Sigmoid colon (tissue), 7 donors: ENCODE measurements around the gene MED17. TPM values are rescaled to one million over a fixed set of nuclear protein-coding genes. Genes with fewer than 3 reads are reported as not detected.

Experiments
- DNase-seq: peaks from one replicate; pipeline ENCODE4 v3.0.0-alpha.2; 2019
- H3K27ac ChIP-seq, 4 donors: fragments of 200-600 bp; sonication (generic); one replicate each; pipeline ENCODE4 v1.5.1; 2016 to 2019; ENCODE audit warnings: mild to moderate bottlenecking in 1 of 4
- H3K27me3 ChIP-seq, 3 donors: fragments of 200-600 bp; sonication (generic); one replicate each; pipeline ENCODE4 v1.5.1; 2019; ENCODE audit warnings: mild to moderate bottlenecking in 1 of 3
- H3K36me3 ChIP-seq, 4 donors: fragments of 200-600 bp; sonication (generic); one replicate each; pipeline ENCODE4 v1.5.1; 2016 to 2019
- H3K4me1 ChIP-seq, 4 donors: fragments of 200-600 bp; sonication (generic); one replicate each; pipeline ENCODE4 v1.5.1; 2017 to 2019
- H3K4me3 ChIP-seq, 4 donors: fragments of 200-600 bp; sonication (generic); one replicate each; pipeline ENCODE4 v1.5.1; 2017 to 2019; ENCODE audit warnings: mild to moderate bottlenecking in 2 of 4, moderate library complexity in 1 of 4
- H3K9me3 ChIP-seq, 4 donors: fragments of 200-600 bp in 3 of 4; sonication (generic) in 3 of 4; one replicate each; pipeline versions ENCODE4 v1.5.1 to v1.6.1; 2013 to 2019
- CTCF ChIP-seq, 4 experiments: fragments of 450-650 bp in 3 of 4; fragments of 200-600 bp in 1 of 4; IDR thresholded peaks; one replicate each; pipeline ENCODE4 v1.5.1; 2016 to 2019; ENCODE audit warnings: antibody characterized with exemption in 4 of 4, mild to moderate bottlenecking in 3 of 4, moderate library complexity in 2 of 4
- EP300 ChIP-seq, 4 donors: sonication (generic); formaldehyde crosslinking; IDR thresholded peaks; one replicate each; pipeline ENCODE4 v1.6.1; 2017; ENCODE audit warnings: antibody characterized with exemption in 4 of 4
- POLR2A ChIP-seq, 2 donors: fragments of 450-650 bp; IDR thresholded peaks; one replicate each; pipeline ENCODE4 v1.6.1; 2016; ENCODE audit warnings: antibody characterized with exemption in 2 of 2, mild to moderate bottlenecking in 2 of 2, moderate library complexity in 2 of 2
- POLR2AphosphoS5 ChIP-seq, 4 donors: sonication (generic); formaldehyde crosslinking; IDR thresholded peaks; one replicate each; pipeline ENCODE4 v1.6.1; 2017; ENCODE audit warnings: antibody characterized with exemption in 4 of 4
- WGBS, 2 donors: extraction: QIAGEN DNeasy Blood & Tissue Kit; methylation state at CpG; one replicate each; pipeline ENCODE4 v1.1.7; 2013; 5-methylcytosine and 5-hydroxymethylcytosine counted together
- intact Hi-C: fragments of 100-400 bp; cut with DNase I; formaldehyde crosslinking; loops from one replicate; pipeline ENCODE4 v1.15.1; 2023
- polyA plus RNA-seq, 3 donors: library from polyadenylated mRNA; stranded (reverse); fragments of 200-250 nt; gene quantifications; one replicate each; pipeline ENCODE4 v1.2.3, GENCODE V29; 2013
- total RNA-seq, 4 donors: library from RNA; depleted of rRNA; stranded (reverse); fragments of >200 nt; gene quantifications; one replicate each; pipeline ENCODE4 v1.1.0, GENCODE V29; 2016
- donor health status: healthy with polysubstance abuse.
- donor health status: Bipolar disorder and iron deficiency.
- donor health status: healthy.

MED17 gene
- total and polyA plus RNA-seq, 7 donors: 7.2 to 28.9 (median 19.9) TPM

- Histone ChIP-seq H3K4me3 (no peak overlapping the region), H3K27me3 (no peaks in the 10 kb centered on the region), H3K27ac (no peak overlapping the region), H3K36me3 (no peaks in the 10 kb centered on the region), H3K4me1 (peaks cover 0 to 19% (median 8%) of the 10 kb centered on the region in 4 donors), H3K9me3 (no peaks in the 10 kb centered on the region)
- TF ChIP-seq POLR2AphosphoS5 (IDR thresholded peaks at IDR 0.05) (no peak), EP300 (IDR thresholded peaks at IDR 0.05) (no peak), POLR2A (IDR thresholded peaks at IDR 0.05) (no peak)
- intact Hi-C loops: no loop called here
- WGBS, 2 donors: 87 to 95% methylated on average over 2 of the region's 2 CpGs
- DNase-seq: no peak
Observed at GRCh38 chr11:93846411-93846810, 62.3 kb downstream of the MED17 start.

GRCh38 chr11:93849201-93849600 lies 65.1 kb downstream of the MED17 start:
- peaks cover 0 to 14% (median 8%) of the 10 kb centered on the region in 4 donors for H3K4me1 ChIP-seq
- H3K9me3 ChIP-seq: no peaks in the 10 kb centered on the region
- WGBS, 2 donors: 32 to 82% methylated on average over 5 of the region's 5 CpGs
- H3K27me3 ChIP-seq: no peaks in the 10 kb centered on the region
- no peak overlapping the region for H3K27ac ChIP-seq
- H3K36me3 ChIP-seq: no peaks in the 10 kb centered on the region
- peak overlapping the region in 1 of 4 donors; percentile 57 for H3K4me3 ChIP-seq
- no peak for DNase-seq
- TF ChIP-seq POLR2A (IDR thresholded peaks at IDR 0.05) (no peak), EP300 (IDR thresholded peaks at IDR 0.05) (no peak), CTCF (IDR thresholded peaks at IDR 0.05) (no peak), POLR2AphosphoS5 (IDR thresholded peaks at IDR 0.05) (no peak)
- intact Hi-C loops: no loop called here

DNA sequence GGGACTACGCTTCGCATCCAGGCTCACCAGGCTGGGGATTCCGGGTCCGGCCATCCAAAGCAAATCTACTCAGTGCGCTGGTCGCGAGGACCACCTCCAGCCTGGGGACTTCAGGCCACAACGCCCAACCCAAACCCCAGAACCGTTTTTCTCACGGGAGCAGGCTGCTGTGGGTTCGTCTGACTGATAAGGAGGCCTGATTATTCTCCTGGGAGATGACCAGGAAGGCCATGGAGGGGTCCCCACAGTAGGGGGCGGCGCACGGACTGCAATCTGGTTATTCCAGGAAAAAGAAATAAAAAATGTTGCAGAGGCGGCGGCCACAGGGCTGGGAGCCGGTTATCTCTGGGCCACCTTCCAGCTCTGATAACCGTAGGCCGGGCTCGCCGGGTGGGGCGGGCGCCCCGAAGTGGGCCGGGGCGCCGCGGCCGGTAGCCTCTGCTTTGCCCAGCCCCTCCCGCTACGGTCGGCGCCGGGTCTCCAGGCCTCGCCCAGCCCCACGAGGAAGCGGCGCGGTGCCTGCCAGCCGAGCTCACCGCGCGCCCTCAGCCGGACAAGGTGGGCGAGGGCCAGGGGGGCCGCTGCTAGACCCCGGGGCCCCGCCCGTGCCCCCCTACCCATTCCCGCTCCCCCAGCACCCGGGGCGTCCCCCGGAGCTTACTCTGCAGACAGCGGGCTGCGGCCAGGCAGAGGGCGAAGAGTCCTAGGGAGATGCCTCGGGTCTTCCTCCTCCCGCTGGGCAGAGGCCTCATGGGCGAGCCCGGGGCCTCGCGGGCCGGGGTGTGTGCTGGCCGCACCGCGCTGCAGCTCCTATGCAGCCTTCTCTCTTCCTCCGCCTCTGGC lies 65.9 kb downstream of the MED17 start:
- DNase-seq: no peak
- Histone ChIP-seq H3K36me3 (no peaks in the 10 kb centered on the region), H3K4me3 (peak overlapping the region; percentile 40 to 66 (median 60)), H3K9me3 (no peaks in the 10 kb centered on the region), H3K27me3 (no peaks in the 10 kb centered on the region), H3K27ac (peak overlapping the region in 3 of 4 donors; percentile 66 to 70 (median 70)), H3K4me1 (peaks cover 0 to 14% (median 8%) of the 10 kb centered on the region in 4 donors)
- 5 to 11% methylated on average over 67 of the region's 67 CpGs for WGBS, 2 donors
- intact Hi-C loops: no loop called here
- no peak for TF ChIP-seq POLR2A (IDR thresholded peaks at IDR 0.05)
- no peak for TF ChIP-seq CTCF (IDR thresholded peaks at IDR 0.05)
- no peak for TF ChIP-seq EP300 (IDR thresholded peaks at IDR 0.05)
- no peak for TF ChIP-seq POLR2AphosphoS5 (IDR thresholded peaks at IDR 0.05)

DNA sequence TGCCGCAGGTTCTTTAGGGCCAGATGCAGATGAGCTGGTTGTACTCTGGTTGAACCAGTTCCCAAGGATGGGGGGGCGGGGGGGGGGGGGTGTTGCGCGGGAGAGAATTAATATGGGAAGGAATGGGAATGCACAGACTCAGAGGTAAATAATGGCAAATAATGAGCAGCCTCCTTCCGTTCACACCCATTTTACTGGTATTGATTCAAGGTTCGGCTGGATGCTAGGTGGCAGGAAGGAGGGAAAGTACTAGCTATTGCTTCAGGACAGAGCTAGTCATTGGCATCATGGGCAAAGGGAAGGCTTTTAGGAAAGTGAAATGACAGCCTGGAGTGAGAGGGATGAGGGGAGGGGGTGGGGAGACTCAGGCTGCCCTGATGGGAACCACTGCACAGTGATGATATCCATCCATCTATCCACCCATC lies 66.5 kb downstream of the MED17 start, which contains the start of gene VSTM5:
Gene VSTM5 (minus strand): TSS at position 25 of the 425 bp plus-strand sequence. CDS start 116 bp downstream, outside the sequence.
- no peaks in the 10 kb centered on the region for H3K27me3 ChIP-seq
- peaks cover 0 to 14% (median 8%) of the 10 kb centered on the region in 4 donors for H3K4me1 ChIP-seq
- H3K36me3 ChIP-seq: no peaks in the 10 kb centered on the region
- peak within 1 kb of the TSS in 3 of 4 donors; percentile 66 to 70 (median 70) for H3K27ac ChIP-seq
- WGBS, 2 donors: 4 to 33% methylated on average over 6 of the region's 6 CpGs
- no peaks in the 10 kb centered on the region for H3K9me3 ChIP-seq
- DNase-seq: no peak
- intact Hi-C loops: no loop called here
- H3K4me3 ChIP-seq: peak within 1 kb of the TSS; percentile 40 to 66 (median 60)
- TF ChIP-seq EP300 (IDR thresholded peaks at IDR 0.05) (no peak), CTCF (IDR thresholded peaks at IDR 0.05) (no peak), POLR2A (IDR thresholded peaks at IDR 0.05) (no peak), POLR2AphosphoS5 (IDR thresholded peaks at IDR 0.05) (no peak)

DNA sequence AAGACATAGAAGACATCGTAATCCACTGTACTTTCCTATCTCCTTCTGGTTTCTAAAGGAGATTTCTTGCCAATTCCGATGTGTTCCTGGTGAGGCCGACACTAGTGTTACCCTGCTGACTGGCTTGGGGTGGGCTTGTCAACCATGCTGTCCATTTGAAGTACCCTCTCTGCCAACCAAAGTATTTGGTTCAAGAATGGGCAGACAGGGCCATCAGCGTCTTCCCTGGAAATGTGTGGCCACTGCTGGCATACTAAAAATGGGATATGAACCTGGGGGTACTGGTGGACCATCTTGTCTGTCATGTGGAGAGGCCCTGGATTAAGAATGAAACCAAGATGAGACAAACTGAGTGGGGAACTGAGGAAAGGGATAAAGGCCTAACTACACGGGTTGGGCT lies 68.2 kb downstream of the MED17 start:
- H3K27me3 ChIP-seq: no peaks in the 10 kb centered on the region
- 94 to 96% methylated on average over 5 of the region's 5 CpGs for WGBS, 2 donors
- H3K36me3 ChIP-seq: no peaks in the 10 kb centered on the region
- no peak overlapping the region for H3K27ac ChIP-seq
- H3K4me3 ChIP-seq: no peak overlapping the region
- intact Hi-C loops: no loop called here
- no peak for DNase-seq
- peaks cover 0 to 14% (median 8%) of the 10 kb centered on the region in 4 donors for H3K4me1 ChIP-seq
- TF ChIP-seq CTCF (IDR thresholded peaks at IDR 0.05) (no peak), POLR2AphosphoS5 (IDR thresholded peaks at IDR 0.05) (no peak), EP300 (IDR thresholded peaks at IDR 0.05) (no peak), POLR2A (IDR thresholded peaks at IDR 0.05) (no peak)
- no peaks in the 10 kb centered on the region for H3K9me3 ChIP-seq
